Left colon (tissue), 2 donors: ENCODE measurements around the gene ANKS1B. TPM values are rescaled to one million over a fixed set of nuclear protein-coding genes. Genes with fewer than 3 reads are reported as not detected.
"Not testable (repeated sequence)": the region's sequence is repeated elsewhere in the genome, so short reads cannot be mapped to it uniquely, and the experiment has no call there.

ENCODE experiments used
- ATAC-seq: fragments of 200-7000 bp; cut with Tn5 transposase; one replicate; pipeline ENCODE4 v1.9.1; 2020; ENCODE audit warnings: mild to moderate bottlenecking, moderate library complexity
- DNase-seq, 2 donors: peaks; one replicate each; pipeline ENCODE4 v3.0.0-alpha.2; 2020
- intact Hi-C, 2 donors: fragments of 100-400 bp; cut with DNase I in 1 of 2; cut with micrococcal nuclease in 1 of 2; formaldehyde crosslinking; loops; one replicate each; pipeline versions ENCODE4 v1.11.2 to v1.14.0; 2022; cut with DNase I, micrococcal nuclease
- total RNA-seq, 2 donors: library from RNA; stranded (reverse); fragmentation: NEBNext Ultra II Directional; extraction: Animal tissue kit (Norgen Biotek cat#: 25700); gene quantifications; one replicate each; pipeline ENCODE4 v1.2.1, GENCODE V29; 2021
- donor health status: DM: no; HTN: no; CAD: no.
- donor health status: DM: yes; HTN: yes; CAD: no.

The ANKS1B gene
- total RNA-seq, 2 donors from 2014 or later, result 1.1 to 4.1 TPM

DNA sequence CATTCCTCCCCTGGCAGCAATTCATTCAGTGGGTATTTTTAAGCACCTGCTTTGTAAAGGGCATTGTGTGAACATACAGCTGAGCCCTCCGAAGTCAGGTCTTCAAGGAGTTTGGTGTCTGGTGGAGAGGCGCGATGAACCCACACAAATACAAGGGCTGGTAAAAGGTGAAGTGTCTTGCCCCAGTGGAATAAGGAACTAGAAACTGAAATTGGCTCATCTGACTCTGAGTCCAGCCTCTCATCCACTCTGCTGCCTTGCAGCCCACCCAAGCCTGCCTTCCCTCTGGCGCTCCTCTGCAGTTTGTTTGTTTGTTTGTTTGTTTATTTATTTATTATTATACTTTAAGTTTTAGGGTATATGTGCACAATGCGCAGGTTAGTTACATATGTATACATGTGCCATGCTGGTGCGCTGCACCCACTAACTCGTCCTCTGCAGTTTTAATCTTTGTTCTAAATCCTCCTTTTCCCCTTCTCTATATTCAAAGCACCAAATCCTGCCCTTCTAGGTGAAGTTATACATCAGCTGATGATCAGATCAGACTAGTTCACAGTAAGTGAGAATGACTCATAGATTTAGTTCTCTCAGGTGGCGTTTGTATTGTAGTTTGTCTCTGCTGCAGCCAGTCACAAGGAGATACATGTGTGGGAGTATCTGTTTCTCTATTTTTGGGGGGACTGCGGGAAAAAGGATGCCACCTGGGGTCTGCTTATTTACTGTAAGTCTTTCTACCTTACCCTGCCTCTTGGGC is 945.2 kb downstream of the ANKS1B start:
- DNase-seq (no peak), ATAC-seq (no peak)
- intact Hi-C loops, result no loop called here

DNA sequence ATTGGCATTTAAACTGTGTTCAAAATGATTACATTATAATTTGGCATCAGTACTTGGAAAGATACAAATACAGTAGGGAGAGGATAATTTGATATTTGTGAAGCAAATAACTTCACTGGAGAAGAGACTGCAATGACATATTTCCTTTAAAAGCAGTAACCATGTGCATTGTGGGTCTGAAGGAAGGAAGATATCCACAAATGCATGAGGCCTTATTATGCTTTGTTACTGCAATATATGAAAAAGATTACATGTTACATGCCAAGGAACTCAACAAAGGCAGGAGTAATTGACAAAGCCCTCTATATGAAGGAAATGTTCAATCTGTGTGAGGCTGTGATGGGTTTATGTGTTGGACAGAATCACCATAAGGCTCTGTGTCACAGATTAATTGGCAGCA is 948.2 kb downstream of the ANKS1B start:
- DNase-seq, result no peak
- intact Hi-C loops, result no loop called here
- ATAC-seq, result no peak

DNA sequence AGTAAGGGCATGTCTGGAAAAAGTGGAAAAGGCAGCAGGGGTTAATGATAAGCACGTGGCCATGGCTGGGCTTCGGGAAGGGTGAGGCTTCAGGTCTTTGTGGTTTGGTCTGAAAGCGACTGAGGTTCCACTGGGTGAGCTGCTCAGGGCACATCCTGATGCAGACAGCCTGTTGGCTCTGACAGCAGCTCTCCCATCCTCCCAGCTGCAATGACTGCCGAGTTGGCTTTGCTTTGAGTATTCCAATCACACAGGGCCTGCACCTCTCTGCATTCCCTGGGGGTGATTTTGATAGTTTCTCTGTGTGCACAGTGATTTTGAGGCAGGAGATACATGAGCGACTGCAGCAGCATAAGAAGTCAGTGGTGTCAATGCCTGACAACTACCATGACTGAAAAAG is 948.9 kb downstream of the ANKS1B start:
- intact Hi-C loops, result no loop called here
- ATAC-seq (no peak), DNase-seq (no peak)

DNA sequence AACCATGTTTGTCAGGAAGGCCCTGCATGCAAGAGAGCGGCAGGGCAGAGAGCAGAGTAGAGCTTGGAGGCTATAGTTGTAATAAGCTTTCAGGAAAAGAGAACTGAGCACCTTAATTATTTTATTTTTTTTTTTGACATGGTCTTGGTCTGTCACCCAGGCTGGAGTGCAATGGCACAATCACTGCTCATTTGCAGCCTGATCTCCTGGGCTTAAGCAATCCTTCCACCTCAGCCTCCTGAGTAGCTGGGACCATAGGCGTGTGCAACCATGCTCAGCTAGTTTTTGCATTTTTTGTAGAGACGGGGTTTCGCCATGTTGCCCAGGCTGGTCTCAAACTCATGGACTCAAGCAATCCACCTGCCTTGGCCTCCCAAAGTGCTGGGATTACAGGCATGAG is 950.5 kb downstream of the ANKS1B start:
- intact Hi-C loops, DNase-seq, ATAC-seq: not testable (repeated sequence)

DNA sequence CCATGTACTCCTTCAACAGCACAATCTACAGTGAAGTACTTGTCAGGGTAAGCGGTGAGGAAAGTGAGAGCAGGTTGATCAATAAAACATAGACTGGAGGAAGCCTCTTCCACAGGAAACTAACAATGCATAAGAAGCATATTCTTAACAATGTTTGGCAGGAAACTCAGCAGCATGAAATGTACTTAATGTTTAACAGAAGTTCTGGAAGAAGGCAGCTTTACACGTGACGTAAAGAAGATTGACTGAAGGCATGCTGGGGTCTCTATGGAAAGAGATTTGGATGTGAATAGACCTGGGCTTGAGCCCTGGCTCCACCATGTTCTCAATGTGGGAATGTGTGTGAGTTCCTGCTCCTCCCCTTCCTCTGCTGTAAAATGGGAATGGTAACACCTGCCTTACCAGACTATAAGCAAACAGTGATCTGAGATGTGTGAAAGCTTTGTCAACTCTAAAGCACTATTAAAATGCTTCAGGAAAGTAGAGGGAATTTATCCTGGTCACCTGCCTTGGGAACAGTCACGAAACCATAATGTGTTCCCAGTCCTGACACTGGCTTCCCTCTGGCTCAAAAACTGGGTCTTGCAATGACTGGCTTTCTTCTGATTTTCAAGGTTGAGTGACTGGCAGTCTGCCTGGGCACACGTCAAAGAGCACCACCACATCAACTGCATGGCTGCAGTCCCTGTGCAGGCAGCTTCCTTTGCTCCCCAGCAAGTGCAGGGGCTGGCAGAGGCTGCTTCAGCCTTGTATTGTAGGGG is 955.0 kb downstream of the ANKS1B start:
- DNase-seq (no peak), ATAC-seq (peak; percentile 33)
- intact Hi-C loops, result no loop called here

DNA sequence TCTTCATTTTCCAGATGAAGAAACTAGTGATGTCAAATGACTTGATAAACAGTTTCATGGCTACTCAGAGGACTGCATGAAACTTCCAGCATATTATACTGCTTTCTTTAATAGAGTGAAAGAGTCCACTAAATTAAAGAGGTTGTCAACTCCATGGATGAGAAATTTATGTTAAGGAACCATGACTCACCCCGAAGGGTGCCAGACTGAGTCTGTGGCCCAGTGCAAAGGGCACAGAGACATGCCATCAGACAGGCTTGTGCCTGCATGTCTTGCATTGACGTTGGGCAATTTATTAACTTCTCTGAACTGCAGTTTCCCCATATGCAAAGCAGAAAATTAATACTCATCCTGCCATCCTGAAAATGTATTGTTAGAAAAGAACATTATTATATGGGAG is 957.3 kb downstream of the ANKS1B start:
- intact Hi-C loops, result no loop called here
- ATAC-seq (no peak), DNase-seq (no peak)

DNA sequence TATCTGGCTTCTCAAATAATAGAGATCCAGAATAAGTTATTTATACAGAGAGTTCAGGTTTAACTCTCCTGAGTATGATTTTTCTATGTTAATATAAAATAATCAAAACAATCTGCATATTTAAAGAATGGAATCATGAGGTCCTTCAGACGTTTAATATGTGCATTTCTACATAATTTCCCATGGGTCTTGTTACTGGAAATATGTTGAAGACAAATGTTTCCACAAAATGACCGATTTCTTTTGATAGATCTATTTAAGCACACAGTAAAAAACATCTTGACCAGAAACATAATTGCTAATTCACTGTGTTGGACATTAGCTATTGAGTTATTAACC is 957.7 kb downstream of the ANKS1B start:
- no peak for ATAC-seq
- DNase-seq, result no peak
- intact Hi-C loops, result no loop called here

DNA sequence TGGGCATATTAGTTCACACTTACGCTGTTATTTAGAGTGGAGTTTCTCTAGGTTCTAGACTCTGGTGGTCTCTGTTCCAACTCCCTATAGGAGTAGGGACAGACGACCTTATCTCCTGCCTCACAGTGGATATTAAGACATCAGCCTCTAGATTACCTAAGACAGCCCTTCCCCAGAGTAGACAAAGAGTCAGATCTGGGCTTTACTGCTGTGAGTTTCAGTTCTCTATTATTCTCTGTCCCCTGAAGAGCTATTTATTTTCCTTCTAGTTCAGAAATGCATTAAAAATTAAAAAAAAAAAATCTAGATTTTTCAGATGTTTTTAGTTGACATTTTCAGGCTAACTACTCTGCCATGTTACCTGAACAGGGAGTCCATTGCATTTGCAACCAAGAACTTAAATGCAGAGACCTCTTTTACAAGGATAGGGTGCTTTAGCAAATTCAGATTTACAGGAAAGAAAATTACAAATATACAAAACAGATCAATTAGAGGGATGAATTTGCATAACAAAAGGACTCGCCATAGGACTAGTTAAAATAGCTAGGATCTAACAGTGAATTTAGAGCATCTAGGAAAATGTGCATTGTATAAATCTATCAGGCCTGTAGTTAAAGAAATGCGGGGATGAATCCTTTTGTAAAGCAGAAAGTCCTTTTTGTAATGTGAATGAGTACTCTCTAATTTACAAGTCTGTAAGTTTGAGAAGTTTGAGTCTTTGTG is 958.2 kb downstream of the ANKS1B start:
- ATAC-seq, result no peak
- intact Hi-C loops, result no loop called here
- DNase-seq, result no peak

DNA sequence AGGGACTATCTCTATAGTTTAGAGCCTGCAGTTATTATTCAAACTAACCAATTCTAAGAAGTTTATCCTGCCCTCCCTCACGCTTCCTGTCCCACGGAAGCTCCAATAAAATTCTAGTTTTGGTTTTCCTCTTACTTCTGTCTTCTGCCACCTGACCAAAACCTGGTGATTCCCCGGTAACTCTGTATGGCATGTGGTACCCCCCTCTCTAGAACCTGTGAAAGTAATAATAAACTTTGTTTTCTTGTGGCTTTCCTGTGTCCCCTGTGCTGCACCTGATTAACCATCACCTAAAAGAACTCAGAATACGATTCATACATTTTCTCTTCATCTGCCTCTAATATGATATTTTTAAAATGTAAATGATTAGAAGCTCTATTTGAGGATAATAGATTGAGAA is 959.9 kb downstream of the ANKS1B start:
- intact Hi-C loops, result no loop called here
- DNase-seq (no peak), ATAC-seq (no peak)

DNA sequence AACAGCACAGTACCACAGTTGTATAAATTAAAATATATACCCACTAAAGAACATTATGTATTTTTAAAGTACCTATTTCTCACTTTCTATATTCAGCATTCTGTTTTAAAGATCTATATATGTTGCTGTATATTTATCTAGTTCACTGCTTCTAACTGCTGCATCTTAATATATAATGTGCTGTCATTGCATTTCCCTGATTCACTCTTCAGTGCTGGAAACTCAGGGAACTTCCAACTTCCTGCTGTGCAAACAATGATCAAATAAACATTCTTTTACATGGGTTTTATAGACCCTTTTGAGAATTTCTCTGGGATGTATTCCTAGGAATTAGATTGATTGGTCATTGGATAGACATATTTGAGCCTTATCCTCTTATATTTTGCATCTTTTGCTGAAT is 960.5 kb downstream of the ANKS1B start:
- DNase-seq (no peak), ATAC-seq (no peak)
- intact Hi-C loops, result no loop called here

DNA sequence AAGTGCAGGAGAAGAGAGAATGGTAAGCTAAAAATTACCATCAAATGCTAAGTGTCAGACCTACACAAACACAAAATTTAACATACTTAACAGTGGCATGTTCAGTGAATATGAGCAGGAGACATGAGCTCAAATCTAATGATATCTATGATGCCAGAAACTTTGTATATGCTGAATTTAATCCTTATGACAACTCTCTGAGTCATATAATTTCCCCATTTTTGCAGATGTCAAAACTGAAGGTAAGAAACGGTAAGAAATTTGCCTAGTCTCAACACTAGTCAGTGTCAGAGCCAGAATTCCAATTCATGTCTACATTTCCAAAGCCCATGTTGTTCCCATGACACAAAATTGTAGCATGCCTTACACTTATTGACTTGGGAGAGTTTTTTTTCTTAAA is 963.9 kb downstream of the ANKS1B start:
- no peak for DNase-seq
- ATAC-seq, result no peak
- intact Hi-C loops, result no loop called here

DNA sequence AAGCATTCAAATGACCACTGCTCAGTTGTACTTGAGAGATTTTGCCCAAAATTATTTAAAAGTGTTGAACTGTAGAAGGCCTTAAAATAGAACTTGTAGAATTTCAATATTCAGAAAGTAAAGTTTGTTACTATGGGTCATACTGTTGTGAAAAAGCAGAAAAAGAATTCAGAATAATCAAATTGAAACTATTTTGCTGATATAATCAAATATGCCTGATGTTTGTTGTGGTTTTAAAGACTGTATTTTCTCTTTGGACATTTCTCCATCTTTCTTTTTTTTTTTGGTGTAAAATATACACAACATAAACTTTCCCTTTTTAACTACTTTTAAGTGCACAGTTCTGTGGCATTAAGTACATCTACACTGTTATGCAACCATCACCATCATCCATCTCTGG is 964.9 kb downstream of the ANKS1B start:
- ATAC-seq, result no peak
- DNase-seq, result no peak
- intact Hi-C loops, result no loop called here

DNA sequence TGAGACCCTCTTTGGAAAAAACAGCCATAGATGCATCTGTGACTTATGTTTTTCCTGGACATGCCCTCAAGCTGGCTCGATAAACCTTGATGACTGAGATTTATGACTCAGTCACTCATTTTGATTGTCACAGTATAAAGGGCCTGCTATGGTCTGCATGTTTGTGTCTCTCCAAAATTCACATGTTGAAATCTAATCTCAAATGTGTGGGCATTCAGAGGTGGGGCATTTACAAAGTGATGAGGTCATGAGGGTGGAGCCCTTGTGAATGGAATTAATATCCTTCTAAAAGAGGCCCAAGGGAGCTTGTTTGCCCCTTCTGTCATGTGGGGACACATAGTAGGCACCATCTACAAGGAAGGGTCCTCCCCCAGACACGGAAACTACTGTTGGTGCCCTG is 966.8 kb downstream of the ANKS1B start:
- ATAC-seq, result no peak
- intact Hi-C loops, result no loop called here
- DNase-seq, result no peak

DNA sequence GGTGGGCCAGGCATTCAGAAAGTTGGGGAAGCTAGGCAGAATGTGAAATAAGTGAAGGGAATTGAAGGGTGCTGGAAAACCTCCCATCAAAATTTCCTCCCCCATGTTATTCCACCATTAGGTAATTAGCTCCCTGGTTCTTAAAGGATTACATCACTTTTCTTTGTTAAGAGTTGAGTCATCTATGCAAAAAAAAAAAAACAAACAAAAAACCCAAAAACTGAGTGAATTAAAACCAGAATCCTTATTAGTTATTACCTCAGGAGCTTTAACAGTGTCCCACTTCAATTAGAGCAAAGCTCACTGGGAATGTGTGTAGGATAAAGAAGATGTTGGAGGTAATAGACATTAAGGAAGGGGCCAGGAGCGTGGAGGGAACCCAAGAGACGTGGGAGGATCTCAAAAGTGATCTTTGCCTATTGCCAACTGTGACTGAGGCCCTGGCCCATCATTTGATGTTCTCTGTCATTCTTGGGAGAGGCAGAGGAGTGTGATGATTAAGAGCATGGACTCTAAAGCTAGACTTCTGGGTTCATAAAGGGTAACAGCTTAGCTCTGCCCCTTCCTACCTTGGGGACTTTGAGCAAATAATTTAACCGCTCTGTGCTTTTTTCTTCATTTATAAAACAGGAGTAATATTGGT is 975.0 kb downstream of the ANKS1B start:
- DNase-seq (no peak), ATAC-seq (no peak)
- intact Hi-C loops, result loop anchor here in 1 of 2 donors (10.0 kb wide), 1 partner anchor 275 kb away; no protein-coding TSS in a partner anchor

DNA sequence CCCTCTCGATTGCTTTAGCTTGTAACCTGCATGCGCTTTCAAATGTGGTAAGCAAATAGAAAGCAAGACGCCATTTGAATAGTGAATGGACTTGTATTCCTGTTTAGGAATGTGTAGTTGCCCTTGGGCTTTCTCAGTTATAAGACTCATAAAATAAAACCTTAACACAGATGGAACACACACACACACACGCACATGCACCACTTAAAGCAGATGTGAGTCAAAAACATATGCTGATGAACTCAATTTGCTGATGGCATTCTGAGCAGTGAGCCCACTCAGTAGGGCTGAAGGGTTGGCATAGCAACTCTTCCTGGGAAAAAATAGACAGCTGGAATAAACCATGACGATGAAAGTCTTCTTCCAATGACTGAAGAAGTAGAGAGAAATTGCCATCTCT is 979.1 kb downstream of the ANKS1B start:
- DNase-seq (no peak), ATAC-seq (no peak)
- intact Hi-C loops, result loop anchor here in 1 of 2 donors (10.0 kb wide), 1 partner anchor 271 kb away; no protein-coding TSS in a partner anchor

DNA sequence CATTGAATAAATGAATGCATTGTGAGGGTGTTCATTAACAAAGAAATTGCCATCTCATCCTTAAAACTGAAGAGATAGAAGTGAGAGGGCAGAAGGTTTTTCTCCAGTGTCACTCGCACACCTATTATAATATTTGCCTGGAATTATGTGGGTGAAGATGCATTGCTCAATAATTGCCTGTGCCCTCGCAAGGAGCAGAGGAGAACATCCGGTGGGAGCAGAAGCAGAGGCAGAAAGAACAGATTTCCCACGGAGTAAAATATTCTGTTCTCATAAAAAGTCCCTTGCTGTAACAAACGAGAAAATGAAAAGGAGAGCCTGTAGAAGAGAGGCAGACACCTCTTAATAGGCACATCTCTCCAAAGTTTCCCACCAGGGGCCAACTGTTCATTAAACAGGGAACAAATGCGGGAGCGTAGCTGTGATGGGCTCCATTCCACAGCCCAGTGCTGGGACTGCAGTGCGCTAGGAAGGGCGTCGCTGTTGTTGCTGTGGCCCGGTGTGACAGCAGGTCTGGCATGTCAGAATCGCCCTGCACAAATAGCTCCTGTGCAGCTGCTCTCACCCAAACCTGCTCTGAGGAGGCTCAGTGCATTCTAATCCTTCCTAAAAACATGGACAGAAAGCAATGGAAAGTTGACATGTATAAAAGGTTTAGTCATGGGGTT is 979.8 kb downstream of the ANKS1B start:
- ATAC-seq, result no peak
- DNase-seq, result no peak
- intact Hi-C loops, result loop anchor here in 1 of 2 donors (10.0 kb wide), 1 partner anchor 270 kb away; no protein-coding TSS in a partner anchor

DNA sequence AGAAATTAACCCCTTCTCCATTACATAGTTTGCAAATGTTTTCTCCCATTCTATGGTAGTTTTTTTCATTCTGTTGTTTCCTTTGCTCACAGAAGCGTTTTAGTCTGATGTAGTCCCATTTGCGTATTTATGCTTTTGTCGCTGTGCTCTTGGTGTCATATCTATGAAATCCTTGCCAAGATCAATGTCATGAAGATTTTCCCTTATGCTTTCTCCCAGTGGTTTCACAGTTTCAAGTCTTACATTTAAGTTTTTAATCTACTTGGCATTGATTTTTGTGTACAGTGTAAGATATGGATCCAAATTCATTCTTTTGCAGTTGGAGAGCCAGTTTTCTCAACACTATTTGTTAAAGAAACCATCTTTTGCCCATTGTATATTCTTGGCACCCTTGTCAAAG is 982.0 kb downstream of the ANKS1B start:
- intact Hi-C loops, result loop anchor here in 1 of 2 donors (10.0 kb wide), 1 partner anchor 268 kb away; no protein-coding TSS in a partner anchor
- DNase-seq, result no peak
- no peak for ATAC-seq

DNA sequence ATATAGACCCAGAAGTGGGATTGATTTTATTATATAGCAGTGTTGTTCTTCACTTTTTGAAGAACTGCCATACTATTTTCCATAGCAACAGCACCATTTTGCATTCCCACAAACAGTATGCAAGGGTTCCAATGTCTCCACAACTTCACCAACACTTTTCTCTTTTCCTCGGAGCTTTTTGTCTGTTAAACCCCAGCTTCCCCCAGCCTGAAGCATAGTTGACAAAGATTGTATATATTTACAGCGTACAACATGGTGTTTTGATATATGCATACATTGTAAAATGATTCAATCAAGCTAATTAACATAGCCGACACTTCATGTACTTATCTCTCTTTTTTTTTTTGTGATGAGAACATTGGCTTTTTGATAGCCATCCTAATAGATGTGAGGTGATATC is 982.6 kb downstream of the ANKS1B start:
- intact Hi-C loops, result loop anchor here in 1 of 2 donors (10.0 kb wide), 1 partner anchor 267 kb away; no protein-coding TSS in a partner anchor
- ATAC-seq, result no peak
- no peak for DNase-seq

DNA sequence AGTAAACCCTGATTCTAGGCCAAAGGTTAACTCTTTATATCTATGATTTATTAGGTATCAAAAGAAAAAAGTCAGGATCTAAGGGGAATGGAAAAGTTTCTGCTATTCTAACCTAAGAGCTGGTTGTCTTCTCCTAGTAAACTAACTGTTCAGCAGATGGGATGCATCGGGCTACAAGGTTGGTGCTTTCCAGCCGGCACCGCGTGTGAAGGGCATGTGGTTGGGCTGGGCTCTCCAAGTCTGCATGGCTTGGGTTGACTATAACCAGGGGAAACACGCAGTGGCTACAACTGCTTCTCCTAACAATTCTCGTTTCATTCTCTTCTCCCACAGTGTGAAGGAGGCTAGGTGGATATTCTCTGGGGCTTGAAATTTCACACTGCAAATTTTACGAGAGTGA is 985.2 kb downstream of the ANKS1B start:
- intact Hi-C loops, result no loop called here
- DNase-seq, result no peak
- ATAC-seq, result no peak
